Stimulated activated CD4-positive, alpha-beta T cell treated with anti-CD3 and anti-CD28 coated beads, TNF-alpha, amount 100 ng/mL, for 48 hours (primary cell): Measurements from ENCODE around the gene ZC3H18.
A peak's percentile ranks its signal among the peaks of the same experiment; 100 is the strongest.

Source experiments
- DNase-seq, 3 donors: peaks; one replicate each; pipeline ENCODE4 v3.0.0-alpha.2; 2020; ENCODE audit warnings: low read depth in 3 of 3

Gene ZC3H18

GRCh38 chr16:88569985-88570690, at the start of gene ZC3H18:
Gene ZC3H18 (plus strand): TSS chr16:88570403. CDS start chr16:88577124, 6,721 bp downstream.
- DNase-seq = peak; percentile 92 to 99 (median 96)

GRCh38 chr16:88521674-88522073, 48.5 kb upstream of the ZC3H18 start:
- DNase-seq = no peak

GRCh38 chr16:88522276-88522949, 47.8 kb upstream of the ZC3H18 start:
- DNase-seq = no peak

- no peak for DNase-seq
These were observed 46.7 kb upstream of the ZC3H18 start for GRCh38 chr16:88523309-88524161.

- no peak for DNase-seq
These were observed 45.8 kb upstream of the ZC3H18 start for GRCh38 chr16:88524274-88524972.

GRCh38 chr16:88524973-88525662, 45.1 kb upstream of the ZC3H18 start:
- DNase-seq = no peak

- DNase-seq = no peak
These were observed 44.6 kb upstream of the ZC3H18 start for GRCh38 chr16:88525663-88525990.

GRCh38 chr16:88526008-88526905, 43.9 kb upstream of the ZC3H18 start:
- DNase-seq = no peak

- no peak for DNase-seq
These were observed 43.4 kb upstream of the ZC3H18 start for GRCh38 chr16:88526906-88527185.

- DNase-seq = peak; percentile 21 to 61 (median 35)
These were observed 42.8 kb upstream of the ZC3H18 start for GRCh38 chr16:88527186-88527936.

GRCh38 chr16:88527937-88528743, 42.1 kb upstream of the ZC3H18 start:
- DNase-seq = no peak

- no peak for DNase-seq
These were observed 41.3 kb upstream of the ZC3H18 start for GRCh38 chr16:88528902-88529318.

- no peak for DNase-seq
These were observed 40.6 kb upstream of the ZC3H18 start for GRCh38 chr16:88529596-88529995.

GRCh38 chr16:88530051-88530857, 39.9 kb upstream of the ZC3H18 start:
- no peak for DNase-seq

- DNase-seq = no peak
These were observed 39.4 kb upstream of the ZC3H18 start for GRCh38 chr16:88530858-88531203.

GRCh38 chr16:88531346-88531745, 38.9 kb upstream of the ZC3H18 start:
- no peak for DNase-seq

- no peak for DNase-seq
These were observed 38.2 kb upstream of the ZC3H18 start for GRCh38 chr16:88531931-88532433.
